ENCODE results near the gene UST. TPM values are rescaled to one million over a fixed set of nuclear protein-coding genes. Genes with fewer than 3 reads are reported as not detected.

UST gene
- total RNA-seq, 4 donors from 2014 or later, result 13.5 to 47.1 (median 33.0) TPM

- no peak for TF ChIP-seq EP300 (IDR thresholded peaks at IDR 0.05)
- no peak for TF ChIP-seq CTCF (IDR thresholded peaks at IDR 0.05)
- TF ChIP-seq POLR2A (IDR thresholded peaks at IDR 0.05), result no peak
- Histone ChIP-seq H3K27me3 (no peaks in the 10 kb centered on the region), H3K27ac (no peak overlapping the region), H3K4me3 (no peak overlapping the region), H3K9me3 (no peaks in the 10 kb centered on the region), H3K4me1 (no peaks in the 10 kb centered on the region), H3K36me3 (no peaks in the 10 kb centered on the region)
- DNase-seq (ENCODE audit: low spot score in 2 of 2), result no peak
- WGBS, 2 donors, result 98 to 100% methylated on average over 1 of the region's 1 CpG
These were observed 378.5 kb downstream of the UST start for GRCh38 chr6:149125309-149125708.
